Right lobe of liver (tissue), 4 donors: ENCODE measurements around the gene TFR2.

Source experiments
- CTCF ChIP-seq, 4 donors: fragments of 200-600 bp in 3 of 4; fragments of 450-650 bp in 1 of 4; IDR thresholded peaks; one replicate each; pipeline versions ENCODE4 v1.5.1 to v1.8.0; 2016 to 2022; ENCODE audit warnings: antibody characterized with exemption in 4 of 4, mild to moderate bottlenecking in 2 of 4
- POLR2A ChIP-seq: fragments of 450-650 bp; IDR thresholded peaks from one replicate; pipeline ENCODE4 v1.6.1; 2017; ENCODE audit warnings: antibody characterized with exemption, mild to moderate bottlenecking
- donor health status: DM: no; HTN: no; CAD: no.
- donor health status: DM: no; HTN: no; CAD: no.
- donor health status: DM: no; HTN: yes; CAD: no.

- no peak for TF ChIP-seq CTCF (IDR thresholded peaks at IDR 0.05)
- no peak for TF ChIP-seq POLR2A
Observed at GRCh38 chr7:100684534-100685042, 43.2 kb upstream of the TFR2 start.
